ENCODE results near the gene UTP18. TPM values are rescaled to one million over a fixed set of nuclear protein-coding genes. Genes with fewer than 3 reads are reported as not detected.
A peak's percentile ranks its signal among the peaks of the same experiment; 100 is the strongest.

Gene UTP18
- total and polyA plus RNA-seq, 10 of the 15 experiments (the other 5 are each of a cell fraction or from before 2014, with no cell fraction given), result 31.0 to 111 (median 58.8) TPM

DNA sequence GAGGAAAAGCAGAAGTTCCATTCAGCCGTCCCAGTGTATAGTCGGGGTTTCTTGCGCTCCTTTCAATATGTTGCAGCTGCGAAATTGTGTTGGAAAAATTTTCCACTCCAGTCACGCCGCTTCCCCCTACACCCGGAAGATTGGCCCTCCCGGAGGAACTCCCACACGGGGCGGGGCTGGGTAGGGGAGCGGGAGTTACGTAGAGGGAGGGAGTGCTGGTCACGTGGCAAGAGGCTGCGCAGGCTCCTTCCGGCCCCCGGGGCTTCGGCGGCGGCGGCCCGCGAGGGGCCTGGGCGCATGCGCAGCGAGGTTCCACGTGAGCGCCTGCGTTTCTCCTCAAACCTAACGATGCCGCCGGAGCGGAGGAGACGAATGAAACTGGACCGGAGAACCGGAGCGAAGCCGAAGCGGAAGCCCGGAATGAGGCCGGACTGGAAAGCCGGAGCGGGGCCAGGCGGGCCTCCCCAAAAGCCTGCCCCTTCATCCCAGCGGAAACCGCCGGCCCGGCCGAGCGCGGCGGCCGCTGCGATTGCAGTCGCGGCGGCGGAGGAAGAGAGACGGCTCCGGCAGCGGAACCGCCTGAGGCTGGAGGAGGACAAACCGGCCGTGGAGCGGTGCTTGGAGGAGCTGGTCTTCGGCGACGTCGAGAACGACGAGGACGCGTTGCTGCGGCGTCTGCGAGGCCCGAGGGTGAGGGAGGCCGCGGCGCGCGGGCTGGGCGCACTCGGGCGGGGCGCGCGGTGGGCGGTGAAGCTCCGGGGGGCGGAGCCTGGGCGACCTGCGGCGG lies at the start of gene UTP18 (continued):
- TF ChIP-seq, protein P1, sequence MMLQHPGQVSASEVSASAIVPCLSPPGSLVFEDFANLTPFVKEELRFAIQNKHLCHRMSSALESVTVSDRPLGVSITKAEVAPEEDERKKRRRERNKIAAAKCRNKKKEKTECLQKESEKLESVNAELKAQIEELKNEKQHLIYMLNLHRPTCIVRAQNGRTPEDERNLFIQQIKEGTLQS (IDR thresholded peaks at IDR 0.05; ENCODE audit: borderline replicate concordance, extremely low read depth, low read depth, low read length), result peak; percentile 88
- peak; percentile 99 for TF ChIP-seq JUND (IDR thresholded peaks at IDR 0.05; ENCODE audit: low read depth, low read length)
- TF ChIP-seq, protein P2, sequence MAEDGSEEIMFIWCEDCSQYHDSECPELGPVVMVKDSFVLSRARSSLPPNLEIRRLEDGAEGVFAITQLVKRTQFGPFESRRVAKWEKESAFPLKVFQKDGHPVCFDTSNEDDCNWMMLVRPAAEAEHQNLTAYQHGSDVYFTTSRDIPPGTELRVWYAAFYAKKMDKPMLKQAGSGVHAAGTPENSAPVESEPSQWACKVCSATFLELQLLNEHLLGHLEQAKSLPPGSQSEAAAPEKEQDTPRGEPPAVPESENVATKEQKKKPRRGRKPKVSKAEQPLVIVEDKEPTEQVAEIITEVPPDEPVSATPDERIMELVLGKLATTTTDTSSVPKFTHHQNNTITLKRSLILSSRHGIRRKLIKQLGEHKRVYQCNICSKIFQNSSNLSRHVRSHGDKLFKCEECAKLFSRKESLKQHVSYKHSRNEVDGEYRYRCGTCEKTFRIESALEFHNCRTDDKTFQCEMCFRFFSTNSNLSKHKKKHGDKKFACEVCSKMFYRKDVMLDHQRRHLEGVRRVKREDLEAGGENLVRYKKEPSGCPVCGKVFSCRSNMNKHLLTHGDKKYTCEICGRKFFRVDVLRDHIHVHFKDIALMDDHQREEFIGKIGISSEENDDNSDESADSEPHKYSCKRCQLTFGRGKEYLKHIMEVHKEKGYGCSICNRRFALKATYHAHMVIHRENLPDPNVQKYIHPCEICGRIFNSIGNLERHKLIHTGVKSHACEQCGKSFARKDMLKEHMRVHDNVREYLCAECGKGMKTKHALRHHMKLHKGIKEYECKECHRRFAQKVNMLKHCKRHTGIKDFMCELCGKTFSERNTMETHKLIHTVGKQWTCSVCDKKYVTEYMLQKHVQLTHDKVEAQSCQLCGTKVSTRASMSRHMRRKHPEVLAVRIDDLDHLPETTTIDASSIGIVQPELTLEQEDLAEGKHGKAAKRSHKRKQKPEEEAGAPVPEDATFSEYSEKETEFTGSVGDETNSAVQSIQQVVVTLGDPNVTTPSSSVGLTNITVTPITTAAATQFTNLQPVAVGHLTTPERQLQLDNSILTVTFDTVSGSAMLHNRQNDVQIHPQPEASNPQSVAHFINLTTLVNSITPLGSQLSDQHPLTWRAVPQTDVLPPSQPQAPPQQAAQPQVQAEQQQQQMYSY (CRISPR knock-in tag; IDR thresholded peaks at IDR 0.05), result no peak
- no peak for TF ChIP-seq JUNB (IDR thresholded peaks at IDR 0.05)
- TF ChIP-seq POLR2AphosphoS5 (IDR thresholded peaks at IDR 0.05; ENCODE audit: low read length), result peak; percentile 74
- TF ChIP-seq SMAD5 (IDR thresholded peaks at IDR 0.05; ENCODE audit: low read depth), result 0 out of 2 replicates have a peak, but pooled peaks have one; percentile 52
- 0 out of 2 replicates have a peak, but pooled peaks have one; percentile 53 for TF ChIP-seq NR2C1 (IDR thresholded peaks at IDR 0.05)
- no peak for TF ChIP-seq ZZZ3 (IDR thresholded peaks at IDR 0.05; ENCODE audit: control insufficient read depth, insufficient read length, low read depth)
- TF ChIP-seq IKZF1 (conservative IDR thresholded peaks at IDR 0.05), result peak; percentile 83
- peak; percentile 99 for TF ChIP-seq CHD1 (IDR thresholded peaks at IDR 0.05; ENCODE audit: low read depth, low read length)
- TF ChIP-seq, protein P3, sequence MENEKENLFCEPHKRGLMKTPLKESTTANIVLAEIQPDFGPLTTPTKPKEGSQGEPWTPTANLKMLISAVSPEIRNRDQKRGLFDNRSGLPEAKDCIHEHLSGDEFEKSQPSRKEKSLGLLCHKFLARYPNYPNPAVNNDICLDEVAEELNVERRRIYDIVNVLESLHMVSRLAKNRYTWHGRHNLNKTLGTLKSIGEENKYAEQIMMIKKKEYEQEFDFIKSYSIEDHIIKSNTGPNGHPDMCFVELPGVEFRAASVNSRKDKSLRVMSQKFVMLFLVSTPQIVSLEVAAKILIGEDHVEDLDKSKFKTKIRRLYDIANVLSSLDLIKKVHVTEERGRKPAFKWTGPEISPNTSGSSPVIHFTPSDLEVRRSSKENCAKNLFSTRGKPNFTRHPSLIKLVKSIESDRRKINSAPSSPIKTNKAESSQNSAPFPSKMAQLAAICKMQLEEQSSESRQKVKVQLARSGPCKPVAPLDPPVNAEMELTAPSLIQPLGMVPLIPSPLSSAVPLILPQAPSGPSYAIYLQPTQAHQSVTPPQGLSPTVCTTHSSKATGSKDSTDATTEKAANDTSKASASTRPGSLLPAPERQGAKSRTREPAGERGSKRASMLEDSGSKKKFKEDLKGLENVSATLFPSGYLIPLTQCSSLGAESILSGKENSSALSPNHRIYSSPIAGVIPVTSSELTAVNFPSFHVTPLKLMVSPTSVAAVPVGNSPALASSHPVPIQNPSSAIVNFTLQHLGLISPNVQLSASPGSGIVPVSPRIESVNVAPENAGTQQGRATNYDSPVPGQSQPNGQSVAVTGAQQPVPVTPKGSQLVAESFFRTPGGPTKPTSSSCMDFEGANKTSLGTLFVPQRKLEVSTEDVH (IDR thresholded peaks at IDR 0.05; ENCODE audit: low read depth, partially characterized antibody), result peak; percentile 87
- TF ChIP-seq ETV6 (conservative IDR thresholded peaks at IDR 0.05 in 1 of 2, IDR thresholded peaks at IDR 0.05 in 1 of 2; ENCODE audit: borderline replicate concordance in 1 of 2, low read depth in 1 of 2), result no peak
- TF ChIP-seq, protein P4, sequence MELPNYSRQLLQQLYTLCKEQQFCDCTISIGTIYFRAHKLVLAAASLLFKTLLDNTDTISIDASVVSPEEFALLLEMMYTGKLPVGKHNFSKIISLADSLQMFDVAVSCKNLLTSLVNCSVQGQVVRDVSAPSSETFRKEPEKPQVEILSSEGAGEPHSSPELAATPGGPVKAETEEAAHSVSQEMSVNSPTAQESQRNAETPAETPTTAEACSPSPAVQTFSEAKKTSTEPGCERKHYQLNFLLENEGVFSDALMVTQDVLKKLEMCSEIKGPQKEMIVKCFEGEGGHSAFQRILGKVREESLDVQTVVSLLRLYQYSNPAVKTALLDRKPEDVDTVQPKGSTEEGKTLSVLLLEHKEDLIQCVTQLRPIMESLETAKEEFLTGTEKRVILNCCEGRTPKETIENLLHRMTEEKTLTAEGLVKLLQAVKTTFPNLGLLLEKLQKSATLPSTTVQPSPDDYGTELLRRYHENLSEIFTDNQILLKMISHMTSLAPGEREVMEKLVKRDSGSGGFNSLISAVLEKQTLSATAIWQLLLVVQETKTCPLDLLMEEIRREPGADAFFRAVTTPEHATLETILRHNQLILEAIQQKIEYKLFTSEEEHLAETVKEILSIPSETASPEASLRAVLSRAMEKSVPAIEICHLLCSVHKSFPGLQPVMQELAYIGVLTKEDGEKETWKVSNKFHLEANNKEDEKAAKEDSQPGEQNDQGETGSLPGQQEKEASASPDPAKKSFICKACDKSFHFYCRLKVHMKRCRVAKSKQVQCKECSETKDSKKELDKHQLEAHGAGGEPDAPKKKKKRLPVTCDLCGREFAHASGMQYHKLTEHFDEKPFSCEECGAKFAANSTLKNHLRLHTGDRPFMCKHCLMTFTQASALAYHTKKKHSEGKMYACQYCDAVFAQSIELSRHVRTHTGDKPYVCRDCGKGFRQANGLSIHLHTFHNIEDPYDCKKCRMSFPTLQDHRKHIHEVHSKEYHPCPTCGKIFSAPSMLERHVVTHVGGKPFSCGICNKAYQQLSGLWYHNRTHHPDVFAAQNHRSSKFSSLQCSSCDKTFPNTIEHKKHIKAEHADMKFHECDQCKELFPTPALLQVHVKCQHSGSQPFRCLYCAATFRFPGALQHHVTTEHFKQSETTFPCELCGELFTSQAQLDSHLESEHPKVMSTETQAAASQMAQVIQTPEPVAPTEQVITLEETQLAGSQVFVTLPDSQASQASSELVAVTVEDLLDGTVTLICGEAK (IDR thresholded peaks at IDR 0.05; ENCODE audit: borderline replicate concordance), result peak; percentile 79; the same call in 1 of the 2 replicates
- TF ChIP-seq ZNF622 (IDR thresholded peaks at IDR 0.05), result no peak
- peak; percentile 65 for TF ChIP-seq HDAC6 (IDR thresholded peaks at IDR 0.05; ENCODE audit: unreplicated experiment)
- peak; percentile 28 for TF ChIP-seq RELA (IDR thresholded peaks at IDR 0.05; ENCODE audit: borderline replicate concordance, partially characterized antibody)
- no peak for TF ChIP-seq NR2C2 (IDR thresholded peaks at IDR 0.05; ENCODE audit: borderline replicate concordance, control insufficient read depth, insufficient read length, low read depth)
- TF ChIP-seq TCF3 (IDR thresholded peaks at IDR 0.05; ENCODE audit: borderline replicate concordance, insufficient read depth, low read depth, low read length), result 0 out of 2 replicates have a peak, but pooled peaks have one; percentile 21

Measured in GM12878 (cell line).